GM23338 (cell line): ENCODE data around the gene RAI14. TPM values are rescaled to one million over a fixed set of nuclear protein-coding genes. Genes with fewer than 3 reads are reported as not detected.

Source experiments
- ATAC-seq: fragments of 200-7000 bp; cut with Tn5 transposase; 3 replicates; pipeline ENCODE4 v1.9.1; 2020
- DNase-seq: peaks from one replicate; pipeline ENCODE4 v3.0.0-alpha.2; 2015; ENCODE audit warnings: low spot score
- H2AFZ ChIP-seq: fragments of 200-600 bp; sonication (generic); 2 replicates; pipeline ENCODE4 v1.8.0; 2016; ENCODE audit warnings: antibody characterized with exemption, mild to moderate bottlenecking, moderate library complexity
- H3F3A ChIP-seq: fragments of 200-600 bp; sonication (generic); replicated peaks from 2 replicates; pipeline ENCODE4 v1.8.0; 2017; ENCODE audit warnings: antibody characterized with exemption, mixed run types, low read depth
- H3K27ac ChIP-seq: fragments of 200-600 bp; sonication (generic); 2 replicates; pipeline ENCODE4 v1.6.1; 2016; ENCODE audit warnings: low read depth
- H3K27me3 ChIP-seq: fragments of 200-600 bp; sonication (generic); 2 replicates; pipeline ENCODE4 v1.8.0; 2016; ENCODE audit warnings: mild to moderate bottlenecking, mixed run types, moderate library complexity; ENCODE audit not compliant: insufficient read depth
- H3K36me3 ChIP-seq: fragments of 200-600 bp; sonication (generic); 2 replicates; pipeline ENCODE4 v1.8.0; 2016; ENCODE audit warnings: mild to moderate bottlenecking; ENCODE audit not compliant: insufficient read depth
- H3K4me1 ChIP-seq: fragments of 200-600 bp; sonication (generic); 2 replicates; pipeline ENCODE4 v1.8.0; 2016; ENCODE audit warnings: mild to moderate bottlenecking, moderate library complexity; ENCODE audit not compliant: insufficient read depth
- H3K4me2 ChIP-seq: fragments of 200-600 bp; sonication (generic); 2 replicates; pipeline ENCODE4 v1.7.1; 2017; ENCODE audit warnings: mixed run types
- H3K4me3 ChIP-seq: fragments of 200-600 bp; sonication (generic); 2 replicates; pipeline ENCODE4 v1.6.1; 2016; ENCODE audit warnings: mixed run types
- H3K79me2 ChIP-seq: fragments of 200-600 bp; sonication (generic); replicated peaks from 2 replicates; pipeline ENCODE4 v1.8.0; 2017; ENCODE audit warnings: mild to moderate bottlenecking; ENCODE audit not compliant: insufficient read depth
- H3K9me2 ChIP-seq: fragments of 200-600 bp; sonication (generic); 2 replicates; pipeline ENCODE4 v1.8.0; 2017; ENCODE audit not compliant: insufficient read depth
- H4K20me1 ChIP-seq: fragments of 200-600 bp; sonication (generic); replicated peaks from 2 replicates; pipeline ENCODE4 v1.8.0; 2017; ENCODE audit warnings: mild to moderate bottlenecking; ENCODE audit not compliant: insufficient read depth
- H3K27ac Mint-ChIP-seq: 2 replicates; pipeline ENCODE4 v1.8.0; 2020; ENCODE audit warnings: inconsistent platforms, mild to moderate bottlenecking, moderate library complexity, mixed read lengths
- H3K27me3 Mint-ChIP-seq: 3 replicates; pipeline ENCODE4 v1.8.0; 2022; ENCODE audit warnings: low read depth, mild to moderate bottlenecking, moderate library complexity, mixed read lengths, inconsistent platforms; ENCODE audit not compliant: insufficient read depth, poor library complexity
- H3K36me3 Mint-ChIP-seq: 3 replicates; pipeline ENCODE4 v1.8.0; 2021; ENCODE audit warnings: low read depth, mild to moderate bottlenecking, inconsistent platforms, moderate library complexity, mixed read lengths
- H3K4me1 Mint-ChIP-seq: 3 replicates; pipeline ENCODE4 v1.8.0; 2020; ENCODE audit warnings: mild to moderate bottlenecking, inconsistent platforms, mixed read lengths
- H3K4me3 Mint-ChIP-seq: 3 replicates; pipeline ENCODE4 v1.8.0; 2021; ENCODE audit warnings: moderate library complexity, mild to moderate bottlenecking, inconsistent platforms, mixed read lengths
- H3K9me3 Mint-ChIP-seq: 3 replicates; pipeline ENCODE4 v1.8.0; 2020; ENCODE audit warnings: moderate library complexity, mild to moderate bottlenecking, inconsistent platforms, mixed read lengths
- CREB1 ChIP-seq: fragments of 250-450 bp; sonication (Bioruptor Pico); IDR thresholded peaks from 2 replicates; pipeline ENCODE4 v1.5.0; 2020; ENCODE audit warnings: low read depth, mild to moderate bottlenecking, moderate library complexity
- CTCF ChIP-seq, 2 experiments: fragments of 200-600 bp in 1 of 2; sonication (generic) in 1 of 2; conservative IDR thresholded peaks; 2 replicates each; pipeline versions ENCODE4 v1.5.1 to v1.6.1; 2016 to 2017; ENCODE audit warnings: antibody characterized with exemption in 2 of 2, low read depth in 2 of 2, mild to moderate bottlenecking in 2 of 2, moderate library complexity in 1 of 2
- ETS1 ChIP-seq: IDR thresholded peaks from 2 replicates; pipeline ENCODE4 v1.6.1; 2016; ENCODE audit warnings: antibody characterized with exemption
- STAT1 ChIP-seq: IDR thresholded peaks from one replicate; pipeline ENCODE4 v1.6.1; 2016; ENCODE audit warnings: antibody characterized with exemption; ENCODE audit not compliant: unreplicated experiment
- ZNF331 ChIP-seq: fragments of 250-450 bp; sonication (Bioruptor Pico); IDR thresholded peaks from 2 replicates; pipeline ENCODE4 v1.5.0; 2020; ENCODE audit warnings: low read depth, mild to moderate bottlenecking, moderate library complexity
- ZNF462 ChIP-seq: fragments of 250-450 bp; sonication (Bioruptor Pico); IDR thresholded peaks from 2 replicates; pipeline ENCODE4 v1.5.0; 2020; ENCODE audit warnings: mild to moderate bottlenecking, moderate library complexity
- polyA plus RNA-seq: library from polyadenylated mRNA; unstranded; fragments of >200 nt; fragmentation: Nextera tagmentation; extraction: Ambion mirVana; gene quantifications from 2 replicates; pipeline ENCODE4 v1.2.1, GENCODE V29; 2016
- total RNA-seq: library from RNA; depleted of rRNA; stranded (reverse); fragments of >200 nt; shearing (Covaris generic); gene quantifications from 2 replicates; pipeline ENCODE4 v1.2.3, GENCODE V29; 2014

The RAI14 gene
- total and polyA plus RNA-seq, 2 experiments from 2014 or later, result 58.8 to 95.8 TPM

- no peak for TF ChIP-seq ETS1
- TF ChIP-seq ZNF462 (CRISPR knock-in tag), result no peak
- TF ChIP-seq CTCF (conservative IDR thresholded peaks at IDR 0.05; ENCODE audit: low read depth in 2 of 2), result no peak
Measured at GRCh38 chr5:34674187-34674586, 18.1 kb downstream of the RAI14 start (continued).

GRCh38 chr5:34675857-34676256, 19.7 kb downstream of the RAI14 start:
- H3K4me1 Mint-ChIP-seq, result peaks cover 55% of the 10 kb centered on the region
- Histone ChIP-seq H4K20me1 (peaks cover 79% of the 10 kb centered on the region), H3K9me2 (no peaks in the 10 kb centered on the region), H3K4me1 (peaks cover 59% of the 10 kb centered on the region), H3K36me3 (no peaks in the 10 kb centered on the region; the same call in 1 of the 2 replicates), H3K27ac (peak overlapping the region; percentile 8; the same call in 1 of the 2 replicates), H3K79me2 (peaks cover 100% of the 10 kb centered on the region), H3K4me3 (no peak overlapping the region), H3K4me2 (no peak overlapping the region), H3F3A (no peaks in the 10 kb centered on the region), H2AFZ (no peak overlapping the region), H3K27me3 (no peaks in the 10 kb centered on the region)
- TF ChIP-seq STAT1 (no peak), ZNF331 (CRISPR knock-in tag) (no peak), CREB1 (CRISPR knock-in tag) (no peak)
- H3K9me3 Mint-ChIP-seq, result no peaks in the 10 kb centered on the region
- peak overlapping the region; percentile 47; the same call in 1 of the 2 replicates for H3K27ac Mint-ChIP-seq
- no peak overlapping the region for H3K4me3 Mint-ChIP-seq
- ATAC-seq, result no peak
- H3K27me3 Mint-ChIP-seq, result peaks cover 3% of the 10 kb centered on the region
- H3K36me3 Mint-ChIP-seq, result peaks cover 20% of the 10 kb centered on the region; the same call in 2 of the 3 replicates
- no peak for DNase-seq
